Esophagus muscularis mucosa (tissue), 4 donors: Measurements from ENCODE around the gene GRPEL2. TPM values are rescaled to one million over a fixed set of nuclear protein-coding genes. Genes with fewer than 3 reads are reported as not detected.

Source experiments
- DNase-seq: peaks from one replicate; pipeline ENCODE4 v3.0.0-alpha.2; 2017; ENCODE audit errors: extremely low spot score
- H3K27ac ChIP-seq, 4 donors: fragments of 200-600 bp; sonication (generic); replicated peaks in 1 of 4; 1 replicate in 3 of 4; 2 replicates in 1 of 4; pipeline ENCODE4 v1.5.1; 2016 to 2019; ENCODE audit warnings: mild to moderate bottlenecking in 1 of 4
- H3K27me3 ChIP-seq, 4 donors: fragments of 200-600 bp; sonication (generic); one replicate each; pipeline versions ENCODE4 v1.5.1 to v1.6.0; 2016 to 2019
- H3K36me3 ChIP-seq, 4 donors: fragments of 200-600 bp; sonication (generic); one replicate each; pipeline ENCODE4 v1.5.1; 2016 to 2019
- H3K4me1 ChIP-seq, 4 donors: fragments of 200-600 bp; sonication (generic); one replicate each; pipeline ENCODE4 v1.5.1; 2016 to 2019
- H3K4me3 ChIP-seq, 4 donors: fragments of 200-600 bp; sonication (generic); 1 replicate in 2 of 4; 2 replicates in 2 of 4; pipeline ENCODE4 v1.5.1; 2016 to 2019; ENCODE audit warnings: mild to moderate bottlenecking in 4 of 4, moderate library complexity in 1 of 4
- H3K9me3 ChIP-seq, 4 donors: fragments of 200-600 bp; sonication (generic); 1 replicate in 3 of 4; 2 replicates in 1 of 4; pipeline ENCODE4 v1.5.1; 2016 to 2019
- EP300 ChIP-seq: sonication (generic); formaldehyde crosslinking; IDR thresholded peaks from one replicate; pipeline ENCODE4 v1.6.1; 2017; ENCODE audit warnings: antibody characterized with exemption
- POLR2A ChIP-seq: fragments of 450-650 bp; IDR thresholded peaks from one replicate; pipeline ENCODE4 v1.6.1; 2017; ENCODE audit warnings: antibody characterized with exemption, moderate library complexity, mild to moderate bottlenecking, low read depth
- POLR2AphosphoS5 ChIP-seq, 2 donors: sonication (generic); formaldehyde crosslinking; IDR thresholded peaks; one replicate each; pipeline ENCODE4 v1.6.1; 2017; ENCODE audit warnings: antibody characterized with exemption in 2 of 2
- WGBS: methylation state at CpG from one replicate; pipeline ENCODE4 v1.1.5; 2018; 5-methylcytosine and 5-hydroxymethylcytosine counted together
- intact Hi-C: fragments of 100-400 bp; cut with DNase I; formaldehyde crosslinking; loops from one replicate; pipeline ENCODE4 v1.15.1; 2023
- total RNA-seq, 4 donors: library from RNA; depleted of rRNA; stranded (reverse); fragments of >200 nt; gene quantifications; one replicate each; pipeline versions ENCODE4 v1.1.0 to v1.2.1, GENCODE V29; 2016
- TF ChIP-seq, protein P1 (sequence below), 3 experiments: fragments of 200-600 bp in 2 of 3; fragments of 450-650 bp in 1 of 3; sonication (generic) in 2 of 3; IDR thresholded peaks; one replicate each; pipeline ENCODE4 v1.5.1; 2017 to 2019; ENCODE audit warnings: antibody characterized with exemption in 3 of 3, mild to moderate bottlenecking in 2 of 3, moderate library complexity in 1 of 3

The GRPEL2 gene
- total RNA-seq, 4 donors from 2014 or later: 7.8 to 14.9 (median 8.7) TPM

DNA sequence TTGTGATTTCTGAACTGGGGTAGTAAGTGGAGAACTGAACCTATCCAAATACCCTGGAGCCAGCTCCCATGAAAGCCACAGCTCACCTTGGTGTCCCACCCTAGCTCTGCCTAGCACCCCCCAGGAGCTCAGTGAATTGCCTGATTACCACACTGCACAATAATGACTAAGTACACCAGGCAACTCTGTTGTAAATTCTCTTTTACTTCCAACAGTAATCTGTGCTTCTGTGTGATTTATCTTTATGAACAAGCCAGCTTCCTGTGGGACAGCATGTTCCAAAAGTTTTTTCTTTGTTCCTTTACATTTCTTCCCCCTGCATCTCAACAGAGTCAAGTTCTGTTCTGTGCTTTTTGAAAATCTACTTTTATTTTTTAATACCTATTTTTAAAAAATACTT is 22.1 kb upstream of the GRPEL2 start:
- intact Hi-C loops: no loop called here

DNA sequence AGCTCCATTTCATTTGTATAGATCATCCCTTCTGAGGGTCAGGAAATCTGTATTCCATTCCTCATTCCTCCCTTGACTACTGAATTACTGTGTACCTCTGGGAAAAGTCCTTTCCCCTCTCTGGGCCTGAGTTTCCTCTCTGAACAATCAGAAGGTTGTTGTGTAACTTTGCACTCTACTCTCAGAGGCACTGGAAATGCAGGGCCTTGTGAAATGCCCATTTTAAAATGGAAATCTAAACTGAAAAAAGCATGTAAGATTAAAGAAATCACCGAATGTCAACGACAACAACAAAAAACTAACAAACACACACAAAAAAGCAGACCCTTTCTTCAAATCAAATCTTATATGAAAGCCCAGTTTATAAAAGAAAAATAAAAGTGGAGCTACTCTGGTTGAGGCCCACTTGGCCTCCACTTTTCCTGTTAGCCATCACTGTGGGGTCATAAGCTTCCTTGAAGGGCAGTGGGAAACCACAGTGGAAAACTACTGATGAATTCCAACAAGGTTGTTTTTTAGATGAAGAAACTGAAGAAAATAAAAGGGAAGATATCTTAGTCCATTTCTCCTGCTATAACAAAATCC is 21.6 kb upstream of the GRPEL2 start:
- Histone ChIP-seq H3K27ac (no peak overlapping the region), H3K9me3 (no peaks in the 10 kb centered on the region), H3K4me3 (no peak overlapping the region), H3K4me1 (peaks cover 14 to 35% (median 19%) of the 10 kb centered on the region in 4 donors), H3K36me3 (peaks cover 0 to 82% (median 12%) of the 10 kb centered on the region in 4 donors), H3K27me3 (no peaks in the 10 kb centered on the region)
- 94% methylated on average over 2 of the region's 2 CpGs for WGBS
- TF ChIP-seq POLR2AphosphoS5 (IDR thresholded peaks at IDR 0.05) (no peak), POLR2A (no peak)
- TF ChIP-seq, protein P1, sequence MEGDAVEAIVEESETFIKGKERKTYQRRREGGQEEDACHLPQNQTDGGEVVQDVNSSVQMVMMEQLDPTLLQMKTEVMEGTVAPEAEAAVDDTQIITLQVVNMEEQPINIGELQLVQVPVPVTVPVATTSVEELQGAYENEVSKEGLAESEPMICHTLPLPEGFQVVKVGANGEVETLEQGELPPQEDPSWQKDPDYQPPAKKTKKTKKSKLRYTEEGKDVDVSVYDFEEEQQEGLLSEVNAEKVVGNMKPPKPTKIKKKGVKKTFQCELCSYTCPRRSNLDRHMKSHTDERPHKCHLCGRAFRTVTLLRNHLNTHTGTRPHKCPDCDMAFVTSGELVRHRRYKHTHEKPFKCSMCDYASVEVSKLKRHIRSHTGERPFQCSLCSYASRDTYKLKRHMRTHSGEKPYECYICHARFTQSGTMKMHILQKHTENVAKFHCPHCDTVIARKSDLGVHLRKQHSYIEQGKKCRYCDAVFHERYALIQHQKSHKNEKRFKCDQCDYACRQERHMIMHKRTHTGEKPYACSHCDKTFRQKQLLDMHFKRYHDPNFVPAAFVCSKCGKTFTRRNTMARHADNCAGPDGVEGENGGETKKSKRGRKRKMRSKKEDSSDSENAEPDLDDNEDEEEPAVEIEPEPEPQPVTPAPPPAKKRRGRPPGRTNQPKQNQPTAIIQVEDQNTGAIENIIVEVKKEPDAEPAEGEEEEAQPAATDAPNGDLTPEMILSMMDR (IDR thresholded peaks at IDR 0.05): no peak
- intact Hi-C loops: no loop called here
- no peak for DNase-seq

More for the DNA sequence above, 22.1 kb upstream of the GRPEL2 start:
- Histone ChIP-seq H3K9me3 (no peaks in the 10 kb centered on the region), H3K4me1 (peaks cover 14 to 35% (median 19%) of the 10 kb centered on the region in 4 donors), H3K4me3 (no peak overlapping the region), H3K36me3 (peaks cover 0 to 83% (median 12%) of the 10 kb centered on the region in 4 donors), H3K27ac (peak overlapping the region in 1 of 4 donors; percentile 13), H3K27me3 (no peaks in the 10 kb centered on the region)
- no peak for TF ChIP-seq EP300
- TF ChIP-seq POLR2AphosphoS5 (IDR thresholded peaks at IDR 0.05): no peak
- TF ChIP-seq POLR2A: no peak
- TF ChIP-seq, protein P1 (IDR thresholded peaks at IDR 0.05): no peak
- no peak for DNase-seq

DNA sequence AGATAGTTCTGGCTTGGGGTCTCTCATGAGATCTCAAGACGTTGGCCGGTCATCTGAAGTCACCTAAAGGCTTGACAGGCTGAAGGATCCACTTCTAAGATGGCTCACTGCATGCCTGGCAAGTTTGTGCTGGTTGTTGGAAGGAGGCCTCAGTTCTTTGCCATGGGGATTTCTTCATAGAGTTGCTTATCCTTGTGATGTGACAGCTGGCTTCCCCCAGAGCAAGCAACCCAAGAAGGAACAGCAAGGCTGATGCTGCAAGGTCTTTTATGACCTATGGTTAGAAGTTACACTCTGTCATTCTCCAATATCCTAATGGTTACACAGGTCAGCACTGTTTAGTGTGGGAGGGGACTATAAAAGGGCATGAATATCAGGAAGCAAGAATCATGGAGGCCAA is 20.7 kb upstream of the GRPEL2 start:
- DNase-seq: no peak
- intact Hi-C loops: no loop called here

DNA sequence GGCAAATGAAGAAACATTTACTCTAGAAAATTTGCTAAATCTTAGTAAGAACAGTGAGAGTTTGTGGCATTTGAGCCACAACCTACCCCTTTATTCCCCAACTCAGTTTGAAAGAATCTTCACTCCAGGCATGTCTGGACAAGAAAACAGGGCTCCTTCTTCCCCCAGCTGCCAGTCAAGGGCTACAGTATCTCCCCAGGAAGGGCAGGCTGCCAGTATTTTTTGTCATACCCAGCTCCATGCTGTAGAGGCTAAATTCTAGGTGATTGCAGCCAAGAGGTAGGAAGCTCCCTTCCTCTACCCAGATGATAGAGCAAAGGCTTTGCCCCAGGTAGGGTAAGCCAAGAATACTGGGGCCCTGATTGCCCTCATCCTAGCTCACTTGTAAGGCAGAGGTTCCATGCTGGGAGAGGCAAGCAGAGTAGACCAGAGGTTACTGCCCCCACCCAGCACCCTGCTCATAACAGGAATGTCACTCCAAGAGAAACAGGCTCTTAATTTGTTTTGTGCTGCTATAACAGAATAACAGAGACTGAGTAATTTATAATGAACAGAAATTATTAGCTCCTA is 20.0 kb upstream of the GRPEL2 start:
- Histone ChIP-seq H3K27me3 (no peaks in the 10 kb centered on the region), H3K36me3 (peaks cover 0 to 80% (median 14%) of the 10 kb centered on the region in 4 donors), H3K4me1 (peaks cover 12 to 26% (median 16%) of the 10 kb centered on the region in 4 donors), H3K4me3 (no peak overlapping the region), H3K9me3 (no peaks in the 10 kb centered on the region), H3K27ac (no peak overlapping the region)
- no peak for DNase-seq
- intact Hi-C loops: no loop called here
- TF ChIP-seq, protein P1 (IDR thresholded peaks at IDR 0.05): no peak
- TF ChIP-seq POLR2AphosphoS5 (IDR thresholded peaks at IDR 0.05) (no peak), EP300 (no peak), POLR2A (no peak)

More for the DNA sequence above, 20.7 kb upstream of the GRPEL2 start:
- TF ChIP-seq, protein P1 (IDR thresholded peaks at IDR 0.05): no peak
- TF ChIP-seq POLR2AphosphoS5 (IDR thresholded peaks at IDR 0.05): no peak
- TF ChIP-seq EP300: no peak
- no peak for TF ChIP-seq POLR2A
- Histone ChIP-seq H3K36me3 (peaks cover 0 to 80% (median 12%) of the 10 kb centered on the region in 4 donors), H3K27me3 (no peaks in the 10 kb centered on the region), H3K27ac (no peak overlapping the region), H3K9me3 (no peaks in the 10 kb centered on the region), H3K4me3 (no peak overlapping the region), H3K4me1 (peaks cover 14 to 32% (median 19%) of the 10 kb centered on the region in 4 donors)
- 91% methylated on average over 2 of the region's 2 CpGs for WGBS
